NCI-H2029 treated with DMSO at 0.1 percent for 48 hours (cell line): ENCODE results near the gene TPSAB1.
"Not testable (repeated sequence)": the region's sequence is repeated elsewhere in the genome, so short reads cannot be mapped to it uniquely, and the experiment has no call there.

ENCODE experiments used
- DNase-seq: peaks from one replicate; lab custom pipeline; 2025; lab: John Stamatoyannopoulos, UW

TPSAB1 gene

DNA sequence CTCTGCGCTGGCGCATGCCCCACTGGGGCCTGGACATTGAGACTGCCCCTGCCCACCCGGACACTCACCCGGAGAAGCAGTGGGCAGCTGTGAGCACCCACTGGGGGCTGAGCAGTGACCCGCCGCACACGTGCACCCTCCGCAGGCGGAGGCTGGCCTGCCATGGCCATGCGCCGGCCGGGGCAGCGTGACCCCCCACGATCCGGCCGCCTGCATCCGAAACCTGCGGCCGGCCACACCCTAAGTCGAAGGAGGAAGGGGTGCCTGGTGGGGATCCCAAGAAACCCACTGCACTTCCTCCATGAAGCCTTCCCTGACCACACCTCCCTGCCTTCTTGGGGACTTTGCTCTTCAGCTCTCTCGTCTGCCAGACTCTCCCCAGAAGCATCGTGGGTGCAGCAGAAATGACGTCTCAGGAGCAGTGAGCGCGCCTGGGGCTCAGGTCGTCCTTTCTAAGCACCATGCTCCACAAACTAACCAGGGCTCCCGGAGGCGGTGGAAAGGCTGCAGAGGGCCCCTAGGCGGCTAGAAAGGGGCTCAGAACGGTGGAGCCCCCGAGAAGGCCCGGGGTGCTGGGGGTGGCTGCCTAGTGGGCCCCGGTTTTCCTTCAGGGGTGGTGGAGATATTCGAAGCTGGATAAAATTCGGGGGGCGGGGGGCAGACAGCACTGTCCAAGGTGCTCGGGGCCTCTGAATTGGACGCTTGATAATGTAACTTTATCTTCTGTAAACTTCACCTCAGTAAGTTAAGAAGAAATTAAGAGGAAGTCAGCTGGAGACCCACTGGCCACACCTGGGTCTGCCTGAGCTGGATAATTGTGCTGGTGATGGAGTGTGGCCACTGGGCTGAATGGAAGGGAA lies 16.9 kb upstream of the TPSAB1 start:
- no peak for DNase-seq

DNA sequence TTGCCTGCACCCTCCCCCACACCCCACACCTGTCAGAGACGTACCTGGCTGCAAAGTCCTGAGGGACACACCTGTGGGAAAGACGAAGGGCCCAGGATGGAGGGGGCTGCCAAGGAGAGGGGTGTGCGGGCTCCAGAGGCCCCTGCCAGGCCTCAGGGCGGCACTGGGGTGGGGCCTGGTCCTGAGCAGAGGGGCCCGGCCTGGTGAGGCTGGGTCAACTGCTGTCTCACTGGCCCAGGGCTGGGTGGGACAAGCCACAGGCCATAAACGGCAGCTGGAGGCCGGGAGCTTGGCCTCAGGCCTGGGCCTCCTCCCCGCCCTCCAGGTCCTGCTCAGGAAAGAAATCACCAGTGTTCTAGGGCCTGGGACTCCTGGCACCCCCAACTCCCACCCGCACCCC lies 15.9 kb upstream of the TPSAB1 start:
- DNase-seq: no peak

DNA sequence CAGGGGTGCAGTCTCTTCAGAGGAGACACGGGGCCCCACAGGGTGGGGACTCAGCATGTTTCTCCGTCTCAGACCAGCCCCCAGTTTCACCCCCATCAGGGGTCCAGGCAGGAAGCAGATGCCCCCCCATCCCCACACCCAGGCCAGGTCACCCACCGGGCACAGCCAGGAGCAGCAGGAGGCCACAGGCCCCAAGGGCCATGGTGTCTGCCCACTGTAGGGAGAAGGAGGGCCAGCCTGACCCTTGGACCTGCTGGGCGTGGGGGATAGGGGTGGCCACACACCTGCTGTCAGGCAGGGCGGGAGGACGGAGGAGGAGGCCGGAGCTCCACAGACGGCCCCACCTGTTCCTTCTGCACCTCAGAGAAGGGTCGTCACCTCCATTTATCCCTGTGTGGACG lies 15.5 kb upstream of the TPSAB1 start, which contains the start of gene TPSG1:
TPSG1 (minus strand) TSS at position 218 of the 401 bp plus-strand sequence; CDS start at position 202, 16 bp downstream.
- no peak for DNase-seq

DNA sequence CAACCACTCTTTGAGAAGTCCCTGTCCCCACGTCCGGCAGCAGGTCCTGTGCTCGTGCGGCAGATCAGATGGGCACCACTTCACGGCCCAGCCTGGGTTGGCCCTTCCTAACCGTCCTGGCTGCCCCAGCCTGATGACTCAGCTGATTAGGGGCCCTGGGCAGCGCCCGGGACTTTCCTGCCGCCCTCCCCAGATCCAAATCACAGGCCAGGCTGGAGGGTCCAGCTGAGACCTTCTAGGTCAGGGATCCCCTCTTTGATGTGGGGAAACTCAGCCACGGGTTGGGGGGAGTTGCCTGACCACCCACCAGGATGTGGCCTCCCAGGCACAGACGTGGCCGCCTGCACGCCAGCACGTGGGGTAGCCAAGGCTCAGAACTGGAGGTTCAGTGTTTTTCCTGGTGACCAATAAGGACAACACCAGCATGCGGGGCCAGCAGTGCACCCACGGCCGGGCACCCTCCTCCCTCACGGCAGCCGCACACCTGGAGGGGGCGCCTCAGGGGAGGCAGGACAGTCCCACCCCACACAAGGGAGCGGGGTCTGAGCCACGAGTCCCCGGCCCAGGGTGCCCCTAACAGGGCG lies 14.7 kb upstream of the TPSAB1 start:
- not testable (repeated sequence) for DNase-seq

DNA sequence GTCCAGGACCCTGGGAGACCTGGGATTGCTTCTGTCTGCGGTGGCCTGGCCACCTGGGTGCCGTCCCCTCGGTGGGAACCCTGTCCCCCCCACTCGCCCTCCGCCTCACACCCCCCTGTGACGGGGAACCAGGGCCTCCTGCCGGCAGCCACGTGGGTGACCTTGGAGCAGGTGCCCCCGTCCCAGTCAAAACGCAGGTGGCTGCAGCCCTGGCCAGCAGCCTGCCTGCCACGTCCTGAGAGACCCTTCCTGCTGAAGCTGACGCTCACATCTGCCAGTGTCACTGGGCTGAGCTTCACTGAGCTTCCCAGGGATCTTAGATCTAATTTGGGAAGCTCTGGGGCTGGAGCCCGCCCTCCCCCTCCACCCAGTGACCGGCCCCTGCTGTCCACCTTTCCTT lies 13.8 kb upstream of the TPSAB1 start:
- DNase-seq: not testable (repeated sequence)

DNA sequence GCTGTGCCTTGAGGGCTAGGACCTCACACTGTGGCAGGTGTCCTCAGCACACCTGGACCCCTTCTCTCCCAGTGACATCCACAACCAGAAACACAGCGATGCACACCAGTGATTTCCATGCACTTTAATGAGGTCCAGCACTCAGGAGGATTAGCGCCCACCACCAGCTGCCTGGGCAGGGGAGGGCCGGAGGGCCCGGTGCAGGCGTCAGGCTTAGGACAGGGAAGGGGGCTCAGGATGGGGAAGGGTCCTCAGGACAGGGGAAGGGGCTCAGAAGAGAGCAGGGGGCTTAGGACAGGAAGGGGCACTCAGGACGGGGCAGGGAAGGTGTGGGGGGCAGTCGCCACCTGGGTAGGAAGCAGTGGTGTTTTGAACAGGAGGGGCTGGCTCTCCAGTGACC lies 12.3 kb upstream of the TPSAB1 start:
- not testable (repeated sequence) for DNase-seq

DNA sequence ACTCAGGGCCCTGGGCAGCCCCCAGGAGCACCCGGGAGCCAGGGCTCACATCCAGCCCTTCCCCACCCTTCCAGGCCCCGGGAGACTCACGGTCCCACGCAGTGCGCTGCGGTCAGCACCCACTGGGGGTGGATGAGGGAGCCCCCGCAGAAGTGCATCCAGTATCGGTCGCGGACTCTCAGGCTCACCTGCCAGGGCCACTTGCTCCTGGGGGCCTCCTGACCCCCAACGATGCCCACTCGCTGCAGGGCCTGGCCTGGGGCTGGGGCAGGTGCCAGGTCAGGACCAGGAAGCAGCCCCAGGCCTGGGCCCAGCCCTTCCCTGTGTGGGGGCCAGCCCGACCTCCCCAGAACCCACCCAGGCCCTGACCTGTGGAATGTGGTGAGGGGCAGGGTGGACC lies 11.0 kb upstream of the TPSAB1 start:
- not testable (repeated sequence) for DNase-seq

DNA sequence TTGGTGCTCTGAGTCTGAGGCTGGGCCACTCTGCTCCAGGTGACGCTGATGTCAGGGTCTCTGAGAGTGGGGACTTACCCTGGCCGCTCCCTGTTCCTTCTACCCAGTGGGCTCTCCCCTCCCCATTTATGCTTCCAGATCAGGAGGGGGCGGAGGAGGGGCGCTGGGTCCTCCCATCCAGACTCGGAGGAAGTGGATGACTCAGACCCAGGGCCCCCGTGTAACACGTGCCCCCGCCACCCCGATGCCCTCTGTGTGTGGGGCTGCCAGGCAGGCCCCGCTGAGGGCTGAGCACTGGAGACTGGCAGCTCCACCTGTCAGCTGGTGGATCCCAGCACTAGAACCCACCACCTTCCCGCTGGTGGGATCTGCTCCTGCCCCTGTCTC lies 10.4 kb upstream of the TPSAB1 start, which contains the start of gene TPSB2:
TPSB2 (minus strand) TSS at position 101 of the 387 bp plus-strand sequence. CDS start 233 bp downstream, outside the sequence.
- DNase-seq: not testable (repeated sequence)

DNA sequence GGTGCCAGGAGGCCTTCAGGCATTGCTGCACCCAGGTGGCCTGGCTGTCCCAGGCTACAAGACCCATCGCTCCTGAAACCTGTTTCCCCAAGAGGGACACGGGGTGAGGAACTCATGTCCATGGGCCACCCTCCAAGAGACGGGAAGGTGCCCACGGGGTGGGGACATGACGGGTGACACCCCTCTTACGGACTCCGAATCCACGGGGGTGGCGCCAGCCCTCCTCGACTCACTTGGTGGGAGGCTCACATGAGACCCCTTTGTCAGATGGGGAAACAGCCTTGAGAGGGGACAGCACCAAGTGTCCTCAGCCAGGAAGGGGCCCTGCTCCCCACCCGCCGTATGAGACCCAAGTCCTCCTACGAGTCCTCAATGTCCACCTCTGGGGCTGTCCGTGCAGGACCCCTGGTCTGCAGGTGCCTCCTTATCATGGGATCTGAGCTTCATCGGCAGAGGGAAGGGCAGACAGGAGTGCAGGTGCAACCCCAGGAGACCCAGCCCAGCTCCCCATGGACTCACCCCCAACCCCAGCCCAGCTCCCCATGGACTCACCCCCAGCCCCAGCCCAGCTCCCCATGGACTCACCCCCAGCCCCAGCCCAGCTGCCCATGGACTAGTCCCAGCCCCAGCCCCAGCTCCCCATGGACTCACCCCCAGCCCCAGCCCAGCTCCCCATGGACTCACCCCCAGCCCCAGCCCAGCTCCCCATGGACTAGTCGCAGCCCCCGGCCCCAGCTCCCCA lies 9.9 kb upstream of the TPSAB1 start:
- not testable (repeated sequence) for DNase-seq

DNA sequence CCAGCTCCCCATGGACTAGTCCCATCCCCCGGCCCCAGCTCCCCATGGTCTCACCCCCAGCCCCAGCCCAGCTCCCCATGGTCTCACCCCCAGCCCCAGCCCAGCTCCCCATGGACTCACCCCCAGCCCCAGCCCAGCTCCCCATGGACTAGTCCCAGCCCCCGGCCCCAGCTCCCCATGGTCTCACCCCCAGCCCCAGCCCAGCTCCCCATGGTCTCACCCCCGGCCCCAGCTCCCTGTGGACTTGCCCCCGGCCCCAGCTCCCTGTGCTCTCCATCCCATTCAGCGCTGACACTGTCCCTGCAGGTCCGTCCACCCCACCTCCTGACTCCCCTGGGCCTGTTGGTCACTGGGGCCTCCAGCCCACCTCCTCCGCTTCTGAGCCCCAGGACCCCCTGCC lies 9.2 kb upstream of the TPSAB1 start:
- DNase-seq: not testable (repeated sequence)

DNA sequence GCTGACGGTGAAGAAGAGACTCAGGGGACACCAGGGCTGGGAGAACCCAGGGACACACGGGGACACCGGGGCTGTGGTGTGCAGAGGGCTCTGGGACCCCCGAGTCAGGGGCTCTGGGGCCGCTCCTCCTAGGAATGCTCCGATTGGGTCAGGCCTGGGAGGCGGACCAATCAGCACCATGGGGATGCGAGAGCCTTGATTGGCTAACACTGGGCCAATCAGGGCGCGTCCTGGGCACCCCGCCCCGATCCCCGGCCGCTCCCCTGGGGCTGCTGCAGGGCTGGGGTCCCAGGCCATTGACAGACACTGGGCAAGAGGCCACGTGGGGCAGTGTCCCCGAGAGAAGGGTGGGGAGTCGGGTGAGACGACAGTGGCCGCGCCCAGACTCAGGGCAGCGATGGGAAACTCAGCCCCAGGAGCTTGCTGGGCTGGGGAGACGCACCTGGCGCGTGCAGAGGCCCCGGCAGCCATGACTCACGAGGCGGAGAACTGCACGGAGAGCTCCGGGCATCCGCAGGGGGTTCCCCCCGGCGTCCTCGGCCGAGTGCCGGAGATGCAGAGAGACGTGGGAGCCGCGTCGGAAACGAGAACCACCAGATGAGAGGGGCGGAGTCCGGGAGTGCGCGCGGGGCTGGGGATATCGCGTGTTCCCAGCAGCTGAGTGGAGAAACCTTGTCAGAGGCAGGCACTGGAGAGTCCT lies 8.3 kb upstream of the TPSAB1 start:
- not testable (repeated sequence) for DNase-seq

DNA sequence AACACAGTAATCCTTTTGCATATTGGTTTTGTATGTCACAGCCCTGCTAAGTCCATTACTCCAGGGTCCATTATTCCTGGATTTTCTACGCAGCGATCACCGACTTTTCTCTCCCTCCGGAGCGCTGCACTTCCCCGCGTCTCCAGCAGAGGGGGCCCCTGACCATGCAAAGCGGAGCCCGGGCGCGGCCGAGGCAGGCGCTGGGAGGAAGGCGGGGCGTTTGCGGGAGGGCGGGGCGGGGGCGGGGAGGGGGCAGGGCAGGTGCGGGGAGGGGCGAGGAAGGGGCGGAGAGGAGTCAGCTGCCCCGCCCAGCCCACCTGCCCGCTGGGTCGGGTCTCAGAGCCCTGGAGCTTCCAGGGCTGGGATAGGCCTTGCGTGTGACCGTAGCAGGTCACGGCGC lies 3.8 kb upstream of the TPSAB1 start:
- not testable (repeated sequence) for DNase-seq

DNA sequence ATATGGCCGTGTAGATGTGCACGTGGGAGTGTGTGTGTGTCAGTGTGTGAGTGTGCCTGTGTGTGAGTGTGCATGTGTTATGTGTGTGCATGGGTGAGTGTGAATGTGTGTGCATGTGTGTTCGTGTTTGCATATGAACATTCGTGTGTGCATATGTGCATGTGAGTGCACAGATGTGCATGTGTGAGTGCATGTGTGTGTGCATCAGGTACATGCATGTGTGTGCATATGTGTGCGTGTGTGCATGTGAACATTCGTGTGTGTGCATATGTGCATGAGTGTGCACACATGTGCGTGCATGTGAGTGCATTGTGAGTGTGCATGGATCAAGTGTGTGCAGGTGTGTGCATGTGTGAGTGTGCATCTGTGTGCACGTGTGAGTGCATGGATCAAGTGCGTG lies 2.5 kb upstream of the TPSAB1 start:
- no peak for DNase-seq

DNA sequence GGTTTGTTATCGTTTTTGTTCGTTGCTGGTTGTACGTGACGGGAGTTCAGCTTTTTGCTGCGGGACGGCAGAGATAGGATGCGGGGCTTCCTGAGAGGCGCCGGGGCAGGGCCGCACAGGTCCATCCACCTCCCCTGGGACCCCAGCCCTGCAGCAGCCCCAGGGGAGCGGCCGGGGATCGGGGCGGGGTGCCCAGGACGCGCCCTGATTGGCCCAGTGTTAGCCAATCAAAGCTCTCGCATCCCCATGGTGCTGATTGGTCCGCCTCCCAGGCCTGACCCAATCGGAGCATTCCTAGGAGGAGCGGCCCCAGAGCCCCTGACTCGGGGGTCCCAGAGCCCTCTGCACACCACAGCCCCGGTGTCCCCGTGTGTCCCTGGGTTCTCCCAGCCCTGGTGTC lies 1.6 kb upstream of the TPSAB1 start:
- not testable (repeated sequence) for DNase-seq

DNA sequence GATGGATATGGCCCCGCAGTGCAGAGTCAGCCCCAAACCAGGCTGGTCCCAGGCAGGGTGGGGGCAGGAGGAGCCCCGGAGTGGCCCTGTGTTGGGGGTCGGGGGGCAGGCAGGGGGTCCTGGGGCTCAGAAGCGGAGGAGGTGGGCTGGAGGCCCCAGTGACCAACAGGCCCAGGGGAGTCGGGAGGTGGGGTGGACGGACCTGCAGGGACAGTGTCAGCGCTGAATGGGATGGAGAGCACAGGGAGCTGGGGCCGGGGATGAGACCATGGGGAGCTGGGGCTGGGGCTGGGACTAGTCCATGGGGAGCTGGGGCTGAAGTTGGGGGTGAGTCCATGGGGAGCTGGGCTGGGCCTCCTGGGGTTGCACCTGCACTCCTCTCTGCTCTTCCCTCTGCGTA lies 930 bp upstream of the TPSAB1 start:
- DNase-seq: not testable (repeated sequence)

DNA sequence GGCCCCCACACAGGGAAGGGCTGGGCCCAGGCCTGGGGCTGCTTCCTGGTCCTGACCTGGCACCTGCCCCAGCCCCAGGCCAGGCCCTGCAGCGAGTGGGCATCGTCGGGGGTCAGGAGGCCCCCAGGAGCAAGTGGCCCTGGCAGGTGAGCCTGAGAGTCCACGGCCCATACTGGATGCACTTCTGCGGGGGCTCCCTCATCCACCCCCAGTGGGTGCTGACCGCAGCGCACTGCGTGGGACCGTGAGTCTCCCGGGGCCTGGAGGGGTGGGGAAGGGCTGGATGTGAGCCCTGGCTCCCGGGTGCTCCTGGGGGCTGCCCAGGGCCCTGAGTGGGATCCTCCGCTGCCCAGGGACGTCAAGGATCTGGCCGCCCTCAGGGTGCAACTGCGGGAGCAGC lies 576 bp downstream of the TPSAB1 start:
- DNase-seq: not testable (repeated sequence)

DNA sequence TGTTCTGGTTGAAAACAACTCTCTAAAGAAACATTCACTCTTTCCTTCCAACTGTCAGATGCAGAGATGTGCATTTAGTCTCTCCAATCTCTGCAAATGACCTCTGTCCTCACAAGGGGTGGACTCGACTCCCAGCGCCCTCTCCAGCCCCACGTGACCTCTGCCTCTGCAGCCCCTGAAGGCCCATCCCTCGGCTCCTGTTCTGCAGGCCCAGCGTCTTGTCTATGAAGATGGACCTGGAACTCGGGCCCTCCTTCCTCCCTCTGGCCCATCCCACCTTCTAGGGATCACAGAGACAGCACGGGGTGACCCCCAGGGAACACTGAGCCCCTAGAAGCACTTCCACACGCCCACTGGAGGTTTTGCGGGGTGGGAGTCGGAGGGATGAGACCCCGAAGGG lies 2.9 kb downstream of the TPSAB1 start:
- not testable (repeated sequence) for DNase-seq

DNA sequence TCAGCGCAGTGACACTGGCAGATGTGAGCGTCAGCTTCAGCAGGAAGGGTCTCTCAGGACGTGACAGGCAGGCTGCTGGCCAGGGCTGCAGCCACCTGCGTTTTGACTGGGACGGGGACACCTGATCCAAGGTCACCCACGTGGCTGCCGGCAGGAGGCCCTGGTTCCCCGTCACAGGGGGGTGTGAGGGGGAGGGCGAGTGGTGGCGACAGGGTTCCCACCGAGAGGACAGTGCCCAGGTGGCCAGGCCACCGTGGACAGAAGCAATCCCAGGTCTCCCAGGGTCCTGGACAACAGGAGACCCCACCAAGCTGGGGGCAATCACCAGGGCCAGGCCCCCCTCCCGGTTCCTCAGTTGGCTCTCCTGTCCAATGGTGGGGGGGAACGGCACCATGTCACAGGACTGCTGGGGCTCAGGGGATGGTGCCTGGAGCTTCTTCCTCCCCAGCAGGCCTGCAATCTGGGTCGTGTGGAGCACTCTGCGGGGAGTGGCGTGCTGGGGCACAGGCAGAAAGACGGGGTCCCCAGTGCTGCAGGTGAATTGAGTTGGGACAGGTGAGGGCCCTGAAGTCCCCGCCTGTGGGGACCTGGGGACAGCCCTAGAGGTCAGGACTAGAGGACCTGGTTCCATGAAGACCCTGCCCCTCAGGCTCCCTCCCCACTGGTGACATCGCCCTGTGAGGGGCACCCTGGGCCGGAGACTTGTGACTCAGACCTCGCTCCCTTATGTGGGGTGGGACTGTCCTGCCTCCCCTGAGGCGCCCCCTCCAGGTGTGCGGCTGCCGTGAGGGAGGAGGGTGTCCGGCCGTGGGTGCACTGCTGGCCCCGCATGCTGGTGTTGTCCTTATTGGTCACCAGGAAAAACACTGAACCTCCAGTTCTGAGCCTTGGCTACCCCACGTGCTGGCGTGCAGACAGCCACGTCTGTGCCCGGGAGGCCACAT lies 3.7 kb downstream of the TPSAB1 start:
- DNase-seq: not testable (repeated sequence)

DNA sequence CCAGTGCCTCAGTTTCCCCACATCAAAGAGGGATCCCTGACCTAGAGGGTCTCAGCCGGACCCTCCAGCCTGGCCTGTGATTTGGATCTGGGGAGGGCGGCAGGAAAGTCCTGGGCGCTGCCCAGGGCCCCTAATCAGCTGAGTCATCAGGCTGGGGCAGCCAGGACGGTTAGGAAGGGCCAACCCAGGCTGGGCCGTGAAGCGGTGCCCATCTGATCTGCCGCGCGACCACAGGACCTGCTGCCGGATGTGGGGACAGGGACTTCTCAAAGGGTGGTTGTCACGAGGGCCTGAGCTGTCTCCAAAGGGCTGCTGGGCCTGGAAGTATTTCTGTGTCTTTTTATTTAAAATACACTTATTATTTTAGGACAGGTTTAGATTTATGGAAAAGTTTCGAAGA lies 4.4 kb downstream of the TPSAB1 start:
- DNase-seq: no peak

DNA sequence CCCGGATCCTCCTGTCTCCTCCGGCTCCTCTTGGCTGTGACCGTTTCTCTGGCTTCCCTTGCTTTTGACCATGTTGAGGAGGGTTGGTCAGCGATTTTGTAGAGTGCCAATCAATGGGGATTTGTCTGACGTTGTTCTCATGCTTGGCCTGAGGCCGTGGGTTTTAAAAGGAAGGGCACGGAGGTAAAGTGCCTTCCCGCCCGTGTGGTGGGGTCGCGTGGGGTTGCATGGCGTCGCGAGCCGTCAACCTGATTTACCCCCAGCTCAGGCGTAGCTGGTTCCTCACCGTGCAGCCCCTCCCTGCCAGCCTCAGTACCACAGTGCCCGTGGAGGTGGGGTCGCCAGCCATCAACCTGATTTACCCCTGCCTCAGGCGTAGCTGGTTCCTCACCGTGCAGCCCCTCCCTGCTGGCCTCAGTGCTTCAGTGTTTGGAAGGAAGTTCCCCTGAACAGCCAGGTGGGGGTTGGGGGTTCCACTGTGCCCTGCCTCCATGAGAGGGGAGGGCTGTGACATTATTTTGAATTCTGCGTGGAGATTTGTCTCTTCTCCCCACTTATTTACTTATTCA lies 5.0 kb downstream of the TPSAB1 start:
- no peak for DNase-seq
